PC-3 (cell line): ENCODE measurements around the gene CRYBB3. TPM values are rescaled to one million over a fixed set of nuclear protein-coding genes. Genes with fewer than 3 reads are reported as not detected.

Source experiments
- ATAC-seq: fragments of 200-7000 bp; cut with Tn5 transposase; 2 replicates; pipeline ENCODE4 v1.9.1; 2020; ENCODE audit warnings: mild to moderate bottlenecking, moderate library complexity
- BruUV-seq: library from RNA; stranded (reverse); fragments of 400-500 nt; replicated peaks from 2 replicates; lab custom pipeline; 2021; lab: Mats Ljungman, UMichigan
- CTCF ChIA-PET: fragments of 300-600 bp; sonication (Branson Sonifier 250); formaldehyde crosslinking; loops from one replicate; lab custom pipeline; 2022; ENCODE audit warnings: antibody characterized with exemption; lab: Charles Lee
- POLR2A ChIA-PET: fragments of 300-600 bp; sonication (Branson Sonifier 250); formaldehyde crosslinking; loops from one replicate; lab custom pipeline; 2022; ENCODE audit warnings: antibody characterized with exemption; ENCODE audit not compliant: unreplicated experiment; lab: Charles Lee
- DNase-seq: peaks from one replicate; pipeline ENCODE4 v3.0.0-alpha.2; 2015
- H2AFZ ChIP-seq: fragments of 300-600 bp; sonication (generic); 2 replicates; pipeline ENCODE4 v1.6.0; 2016; ENCODE audit warnings: antibody characterized with exemption, low read length
- H3F3A ChIP-seq: fragments of 300-600 bp; sonication (generic); one replicate; pipeline ENCODE4 v1.6.0; 2017; ENCODE audit warnings: antibody characterized with exemption, low read length, control low read depth, mild to moderate bottlenecking; ENCODE audit not compliant: unreplicated experiment
- H3K27ac ChIP-seq: fragments of 300-600 bp; sonication (generic); 2 replicates; pipeline ENCODE4 v1.5.1; 2016; ENCODE audit warnings: mild to moderate bottlenecking, low read length
- H3K27me3 ChIP-seq: fragments of 300-600 bp; sonication (generic); 2 replicates; pipeline ENCODE4 v1.6.1; 2016; ENCODE audit warnings: low read length, mixed read lengths
- H3K36me3 ChIP-seq: fragments of 300-600 bp; sonication (generic); 2 replicates; pipeline ENCODE4 v1.6.1; 2016; ENCODE audit warnings: low read depth, mixed run types, low read length, mixed read lengths
- H3K4me1 ChIP-seq: fragments of 300-600 bp; sonication (generic); 2 replicates; pipeline ENCODE4 v1.5.1; 2016; ENCODE audit warnings: low read length; ENCODE audit not compliant: insufficient read depth
- H3K4me2 ChIP-seq: fragments of 300-600 bp; sonication (generic); 2 replicates; pipeline ENCODE4 v1.6.0; 2016; ENCODE audit warnings: low read length
- H3K4me3 ChIP-seq: fragments of 300-600 bp; sonication (generic); 2 replicates; pipeline ENCODE4 v1.5.1; 2016; ENCODE audit warnings: mild to moderate bottlenecking, low read length, mixed read lengths
- H3K79me2 ChIP-seq: fragments of 300-600 bp; sonication (generic); 2 replicates; pipeline ENCODE4 v1.6.1; 2017; ENCODE audit warnings: low read length, mixed read lengths
- H3K9ac ChIP-seq: fragments of 300-600 bp; sonication (generic); 2 replicates; pipeline ENCODE4 v1.6.0; 2016; ENCODE audit warnings: mild to moderate bottlenecking, low read length
- H3K9me2 ChIP-seq: fragments of 300-600 bp; sonication (generic); replicated peaks from 2 replicates; pipeline ENCODE4 v1.6.1; 2016; ENCODE audit warnings: mixed run types, low read length, mixed read lengths
- H3K9me3 ChIP-seq: fragments of 300-600 bp; sonication (generic); 2 replicates; pipeline ENCODE4 v1.6.1; 2016; ENCODE audit warnings: low read length, mixed read lengths
- H4K20me1 ChIP-seq: fragments of 300-600 bp; sonication (generic); 2 replicates; pipeline ENCODE4 v1.6.1; 2016; ENCODE audit warnings: low read length, mixed read lengths
- EZH2 ChIP-seq: fragments of 300-600 bp; sonication (generic); IDR thresholded peaks from one replicate; pipeline ENCODE4 v1.6.1; 2017; ENCODE audit warnings: antibody characterized with exemption, mild to moderate bottlenecking, low read length; ENCODE audit not compliant: unreplicated experiment
- EZH2phosphoT487 ChIP-seq: fragments of 300-600 bp; sonication (generic); IDR thresholded peaks from 2 replicates; pipeline ENCODE4 v1.6.1; 2018; ENCODE audit warnings: mild to moderate bottlenecking, antibody characterized with exemption, low read length, borderline replicate concordance
- intact Hi-C: fragments of 100-400 bp; cut with micrococcal nuclease; formaldehyde crosslinking; loops from 2 replicates; pipeline ENCODE4 v1.9.0; 2023
- total RNA-seq: library from RNA; depleted of rRNA; stranded (reverse); fragments of >200 nt; gene quantifications from 2 replicates; pipeline ENCODE4 v1.2.3, GENCODE V29; 2014
- TF ChIP-seq, protein P1 (sequence below): fragments of 300-600 bp; sonication (generic); conservative IDR thresholded peaks from 2 replicates; pipeline ENCODE4 v1.5.1; 2017; ENCODE audit warnings: antibody characterized with exemption, low read depth, mild to moderate bottlenecking, low read length

Gene CRYBB3
- total RNA-seq, 1 experiment from 2014 or later = 1.2 TPM

DNA sequence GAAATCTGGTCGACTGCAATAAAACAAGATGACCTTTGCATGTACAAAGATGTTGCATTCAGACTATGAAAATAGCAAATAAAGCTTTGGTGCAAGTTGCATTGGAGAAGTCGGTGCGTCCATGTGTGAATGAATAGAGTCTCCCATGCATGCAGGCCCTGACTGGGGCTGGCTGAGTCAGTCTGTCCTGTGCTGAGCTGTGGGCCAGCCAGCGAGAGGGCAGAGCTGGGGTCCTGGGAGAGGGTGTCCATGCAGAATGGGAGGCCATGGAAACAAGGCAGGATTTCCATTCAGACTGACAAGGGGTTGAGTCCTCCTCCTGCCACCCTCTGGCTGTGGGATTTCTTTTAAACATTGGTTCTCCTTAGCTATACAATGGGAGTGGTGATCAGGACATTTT is 2.3 kb upstream of the CRYBB3 start:
- Histone ChIP-seq H2AFZ (no peak overlapping the region), H3F3A (no peaks in the 10 kb centered on the region), H3K4me3 (no peak overlapping the region), H4K20me1 (no peaks in the 10 kb centered on the region; the same call in 1 of the 2 replicates), H3K9ac (no peak overlapping the region), H3K4me2 (no peak overlapping the region), H3K79me2 (no peaks in the 10 kb centered on the region), H3K4me1 (no peaks in the 10 kb centered on the region), H3K36me3 (no peaks in the 10 kb centered on the region), H3K27ac (no peak overlapping the region), H3K9me3 (no peaks in the 10 kb centered on the region), H3K27me3 (no peaks in the 10 kb centered on the region), H3K9me2 (no peaks in the 10 kb centered on the region)
- ChIA-PET CTCF (no interaction called here), POLR2A (no interaction called here)
- no peak for TF ChIP-seq EZH2phosphoT487
- TF ChIP-seq, protein P1, sequence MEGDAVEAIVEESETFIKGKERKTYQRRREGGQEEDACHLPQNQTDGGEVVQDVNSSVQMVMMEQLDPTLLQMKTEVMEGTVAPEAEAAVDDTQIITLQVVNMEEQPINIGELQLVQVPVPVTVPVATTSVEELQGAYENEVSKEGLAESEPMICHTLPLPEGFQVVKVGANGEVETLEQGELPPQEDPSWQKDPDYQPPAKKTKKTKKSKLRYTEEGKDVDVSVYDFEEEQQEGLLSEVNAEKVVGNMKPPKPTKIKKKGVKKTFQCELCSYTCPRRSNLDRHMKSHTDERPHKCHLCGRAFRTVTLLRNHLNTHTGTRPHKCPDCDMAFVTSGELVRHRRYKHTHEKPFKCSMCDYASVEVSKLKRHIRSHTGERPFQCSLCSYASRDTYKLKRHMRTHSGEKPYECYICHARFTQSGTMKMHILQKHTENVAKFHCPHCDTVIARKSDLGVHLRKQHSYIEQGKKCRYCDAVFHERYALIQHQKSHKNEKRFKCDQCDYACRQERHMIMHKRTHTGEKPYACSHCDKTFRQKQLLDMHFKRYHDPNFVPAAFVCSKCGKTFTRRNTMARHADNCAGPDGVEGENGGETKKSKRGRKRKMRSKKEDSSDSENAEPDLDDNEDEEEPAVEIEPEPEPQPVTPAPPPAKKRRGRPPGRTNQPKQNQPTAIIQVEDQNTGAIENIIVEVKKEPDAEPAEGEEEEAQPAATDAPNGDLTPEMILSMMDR = no peak
- TF ChIP-seq EZH2 = no peak
- BruUV-seq = no TSS peak
- ATAC-seq (no peak), DNase-seq (no peak)
- intact Hi-C loops = no loop called here

DNA sequence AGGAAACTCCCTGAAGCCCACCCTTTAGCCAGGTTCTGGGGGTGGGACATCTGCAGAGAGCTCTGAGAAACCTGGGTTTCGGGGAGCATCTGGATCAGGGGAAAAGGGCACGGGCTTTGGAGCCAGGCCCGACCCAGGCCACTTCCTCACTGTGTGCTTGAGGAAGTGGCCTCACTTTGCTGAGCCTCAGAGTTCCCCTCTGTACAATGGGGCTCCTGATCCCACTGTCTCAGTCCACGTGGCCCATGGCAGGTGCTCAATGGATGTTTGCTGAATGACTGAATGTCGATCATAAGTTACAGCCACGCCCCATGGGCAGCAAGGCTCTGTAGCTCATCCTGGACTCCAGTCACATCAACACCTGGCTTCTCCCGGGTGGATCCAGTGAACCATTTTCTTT is 1.3 kb downstream of the CRYBB3 start:
- TF ChIP-seq, protein P1 = no peak
- no peak for TF ChIP-seq EZH2phosphoT487
- TF ChIP-seq EZH2 = no peak
- CTCF ChIA-PET = no interaction called here
- Histone ChIP-seq H2AFZ (no peak overlapping the region), H3K4me2 (no peak overlapping the region), H3K27ac (no peak overlapping the region), H3K9me2 (no peaks in the 10 kb centered on the region), H3K36me3 (no peaks in the 10 kb centered on the region), H3K9ac (no peak overlapping the region), H3K27me3 (no peaks in the 10 kb centered on the region), H3F3A (no peaks in the 10 kb centered on the region), H4K20me1 (no peaks in the 10 kb centered on the region), H3K9me3 (no peaks in the 10 kb centered on the region), H3K4me1 (no peaks in the 10 kb centered on the region), H3K79me2 (no peaks in the 10 kb centered on the region), H3K4me3 (no peak overlapping the region)
- intact Hi-C loops = no loop called here
- POLR2A ChIA-PET = no interaction called here
- BruUV-seq = no TSS peak
- ATAC-seq = no peak
- peak; percentile 4 for DNase-seq

DNA sequence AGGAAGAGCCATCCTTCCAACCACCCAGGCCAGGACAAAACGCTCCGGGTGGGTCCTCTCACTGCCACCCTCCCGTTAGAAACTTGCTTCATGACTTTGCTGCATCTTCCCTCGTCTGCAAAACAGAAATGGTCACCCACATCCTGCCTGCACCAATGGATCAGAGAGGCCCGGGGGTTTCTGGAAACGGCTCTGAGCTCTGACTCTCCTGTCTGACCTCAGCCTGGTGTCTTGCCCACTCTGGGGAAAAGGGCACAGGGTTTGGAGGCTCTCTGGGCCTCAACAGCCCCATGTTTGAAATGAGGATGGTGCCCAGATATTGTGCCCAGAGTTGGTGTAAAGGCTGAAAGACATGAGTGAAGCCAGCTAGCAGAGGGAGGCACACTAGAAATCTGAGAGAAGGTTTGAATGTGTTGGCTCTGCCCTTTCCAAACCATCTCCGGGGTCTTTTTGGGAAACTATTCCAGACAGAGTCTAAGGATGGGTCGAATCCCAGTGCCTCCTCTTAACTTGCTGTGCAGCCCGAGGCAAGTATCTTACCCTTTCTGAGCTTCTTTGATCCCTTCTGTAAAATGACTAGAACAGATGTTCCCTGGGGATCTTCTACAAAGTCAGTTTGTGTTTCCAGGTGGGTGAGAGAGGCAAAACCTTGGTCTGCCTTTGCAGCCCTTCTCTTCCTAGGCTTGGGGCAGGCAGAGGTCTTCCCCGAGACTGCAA is 2.1 kb downstream of the CRYBB3 start:
- no peak for ATAC-seq
- ChIA-PET POLR2A (no interaction called here), CTCF (no interaction called here)
- Histone ChIP-seq H3F3A (no peaks in the 10 kb centered on the region), H3K36me3 (no peaks in the 10 kb centered on the region), H3K9me2 (no peaks in the 10 kb centered on the region), H3K4me2 (no peak overlapping the region), H3K27ac (no peak overlapping the region), H3K9ac (no peak overlapping the region), H3K4me3 (no peak overlapping the region), H3K79me2 (no peaks in the 10 kb centered on the region), H3K27me3 (no peaks in the 10 kb centered on the region), H2AFZ (no peak overlapping the region), H4K20me1 (no peaks in the 10 kb centered on the region), H3K4me1 (no peaks in the 10 kb centered on the region), H3K9me3 (no peaks in the 10 kb centered on the region)
- no peak for DNase-seq
- TF ChIP-seq EZH2phosphoT487 (no peak), EZH2 (no peak)
- TF ChIP-seq, protein P1 = no peak
- intact Hi-C loops = no loop called here
- no TSS peak for BruUV-seq
